ENCODE results near the gene PPP3CB.
A peak's percentile ranks its signal among the peaks of the same experiment; 100 is the strongest.
"Not testable (repeated sequence)": the region's sequence is repeated elsewhere in the genome, so short reads cannot be mapped to it uniquely, and the experiment has no call there.

Gene PPP3CB

GRCh38 chr10:73432646-73433537, 62.9 kb downstream of the PPP3CB start:
- DNase-seq, result no peak
- in situ Hi-C loops (cut with MboI; ENCODE audit: low pct_unique_long_range_greater_than_20kb, low sequenced_read_pairs), result no loop called here

- in situ Hi-C loops (cut with MboI; ENCODE audit: low pct_unique_long_range_greater_than_20kb, low sequenced_read_pairs), result no loop called here
- no peak for DNase-seq
Observed at GRCh38 chr10:73426318-73426717, 69.5 kb downstream of the PPP3CB start.

- no peak for DNase-seq
- in situ Hi-C loops (cut with MboI; ENCODE audit: low pct_unique_long_range_greater_than_20kb, low sequenced_read_pairs), result no loop called here
Observed at GRCh38 chr10:73424478-73424877, 71.3 kb downstream of the PPP3CB start.

- in situ Hi-C loops (cut with MboI; ENCODE audit: low pct_unique_long_range_greater_than_20kb, low sequenced_read_pairs), result no loop called here
- no peak for DNase-seq
Observed at GRCh38 chr10:73423309-73423708, 72.5 kb downstream of the PPP3CB start.

GRCh38 chr10:73416571-73416970, 79.3 kb downstream of the PPP3CB start:
- in situ Hi-C loops (cut with MboI; ENCODE audit: low pct_unique_long_range_greater_than_20kb, low sequenced_read_pairs), result no loop called here
- DNase-seq, result no peak

GRCh38 chr10:73414230-73414945, 81.4 kb downstream of the PPP3CB start:
- DNase-seq, result no peak
- in situ Hi-C loops (cut with MboI; ENCODE audit: low pct_unique_long_range_greater_than_20kb, low sequenced_read_pairs), result no loop called here

- in situ Hi-C loops (cut with MboI; ENCODE audit: low pct_unique_long_range_greater_than_20kb, low sequenced_read_pairs), result no loop called here
- peak; percentile 89 for DNase-seq
Observed at GRCh38 chr10:73413528-73414229, 82.1 kb downstream of the PPP3CB start, which contains the start of gene ANXA7. ANXA7 (minus strand) TSS chr10:73414058; CDS start chr10:73400856, 13,202 bp downstream.

GRCh38 chr10:73413108-73413527, 82.7 kb downstream of the PPP3CB start:
- in situ Hi-C loops (cut with MboI; ENCODE audit: low pct_unique_long_range_greater_than_20kb, low sequenced_read_pairs), result no loop called here
- no peak for DNase-seq

- DNase-seq, result no peak
Observed at GRCh38 chr10:73410897-73411296, 84.9 kb downstream of the PPP3CB start.

GRCh38 chr10:73408978-73409521, 86.8 kb downstream of the PPP3CB start:
- peak; percentile 26 for DNase-seq
- in situ Hi-C loops (cut with MboI; ENCODE audit: low pct_unique_long_range_greater_than_20kb, low sequenced_read_pairs), result no loop called here

More at GRCh38 chr10:73410897-73411296, 84.9 kb downstream of the PPP3CB start:
- in situ Hi-C loops (cut with MboI; ENCODE audit: low pct_unique_long_range_greater_than_20kb, low sequenced_read_pairs), result no loop called here

GRCh38 chr10:73408061-73408460, 87.8 kb downstream of the PPP3CB start:
- no peak for DNase-seq
- in situ Hi-C loops (cut with MboI; ENCODE audit: low pct_unique_long_range_greater_than_20kb, low sequenced_read_pairs), result no loop called here

- in situ Hi-C loops (cut with MboI; ENCODE audit: low pct_unique_long_range_greater_than_20kb, low sequenced_read_pairs), result no loop called here
- no peak for DNase-seq
Observed at GRCh38 chr10:73407495-73407894, 88.3 kb downstream of the PPP3CB start.

- in situ Hi-C loops (cut with MboI; ENCODE audit: low pct_unique_long_range_greater_than_20kb, low sequenced_read_pairs), result no loop called here
- no peak for DNase-seq
Observed at GRCh38 chr10:73406846-73407245, 89.0 kb downstream of the PPP3CB start.

GRCh38 chr10:73405556-73405955, 90.3 kb downstream of the PPP3CB start:
- in situ Hi-C loops (cut with MboI; ENCODE audit: low pct_unique_long_range_greater_than_20kb, low sequenced_read_pairs), result no loop called here
- no peak for DNase-seq

- in situ Hi-C loops (cut with MboI; ENCODE audit: low pct_unique_long_range_greater_than_20kb, low sequenced_read_pairs), result no loop called here
- no peak for DNase-seq
Observed at GRCh38 chr10:73404690-73405089, 91.1 kb downstream of the PPP3CB start.

GRCh38 chr10:73401636-73402035, 94.2 kb downstream of the PPP3CB start:
- no peak for DNase-seq
- in situ Hi-C loops (cut with MboI; ENCODE audit: low pct_unique_long_range_greater_than_20kb, low sequenced_read_pairs), result no loop called here

GRCh38 chr10:73399063-73399462, 96.8 kb downstream of the PPP3CB start:
- in situ Hi-C loops (cut with MboI; ENCODE audit: low pct_unique_long_range_greater_than_20kb, low sequenced_read_pairs), result no loop called here
- no peak for DNase-seq

GRCh38 chr10:73398024-73398423, 97.8 kb downstream of the PPP3CB start:
- in situ Hi-C loops (cut with MboI; ENCODE audit: low pct_unique_long_range_greater_than_20kb, low sequenced_read_pairs), result no loop called here
- no peak for DNase-seq

- DNase-seq, result not testable (repeated sequence)
Observed at GRCh38 chr10:73394325-73394724, 101.5 kb downstream of the PPP3CB start.

More at GRCh38 chr10:73394325-73394724, 101.5 kb downstream of the PPP3CB start:
- in situ Hi-C loops (cut with MboI; ENCODE audit: low pct_unique_long_range_greater_than_20kb, low sequenced_read_pairs), result not testable (repeated sequence)

Data from KBM-7 (cell line).